ENCODE results near the gene CD72. TPM values are rescaled to one million over a fixed set of nuclear protein-coding genes. Genes with fewer than 3 reads are reported as not detected.
A peak's percentile ranks its signal among the peaks of the same experiment; 100 is the strongest.
"Not testable (repeated sequence)": the region's sequence is repeated elsewhere in the genome, so short reads cannot be mapped to it uniquely, and the experiment has no call there.

The CD72 gene
- total RNA-seq, 1 experiment from 2014 or later: 1.6 TPM

- peak; percentile 9 for DNase-seq (ENCODE audit: unreplicated experiment)
- Mint-ChIP-seq H3K36me3 (ENCODE audit: insufficient read depth, unreplicated experiment) (peaks cover 6% of the 10 kb centered on the region), H3K4me3 (ENCODE audit: unreplicated experiment) (no peak overlapping the region), H3K4me1 (ENCODE audit: insufficient read depth, unreplicated experiment) (peaks cover 22% of the 10 kb centered on the region), H3K27me3 (ENCODE audit: insufficient read depth, unreplicated experiment) (no peaks in the 10 kb centered on the region), H3K27ac (ENCODE audit: low read depth, unreplicated experiment) (no peak overlapping the region), H3K9me3 (ENCODE audit: unreplicated experiment) (no peaks in the 10 kb centered on the region)
- intact Hi-C loops (cut with micrococcal nuclease): loop anchor here (5.0 to 10.0 kb wide), 2 partner anchors 57 to 485 kb away; partner anchors contain the start of genes ATOSB, CCDC107 and RMRP
- no TSS peak for BruUV-seq (replicated peaks)
- TF ChIP-seq CTCF (IDR thresholded peaks at IDR 0.05; ENCODE audit: unreplicated experiment): no peak
- POLR2A ChIA-PET: interaction anchor here (0.7 to 0.8 kb wide), 2 partner anchors 18 to 529 kb away, joined by 4 read pairs; no protein-coding TSS in a partner anchor
- CTCF ChIA-PET: interaction anchor here (0.6 to 2.5 kb wide), 8 partner anchors 12 to 97 kb away, joined by 3 to 8 read pairs (median 4); no protein-coding TSS in a partner anchor
Observed at GRCh38 chr9:35599763-35600604, 18.2 kb downstream of the CD72 start.

GRCh38 chr9:35598866-35599590 lies 19.2 kb downstream of the CD72 start:
- intact Hi-C loops (cut with micrococcal nuclease): no loop called here
- BruUV-seq (replicated peaks): no TSS peak
- Mint-ChIP-seq H3K4me1 (ENCODE audit: insufficient read depth, unreplicated experiment) (peaks cover 17% of the 10 kb centered on the region), H3K27ac (ENCODE audit: low read depth, unreplicated experiment) (no peak overlapping the region), H3K36me3 (ENCODE audit: insufficient read depth, unreplicated experiment) (peaks cover under 1% of the 10 kb centered on the region), H3K27me3 (ENCODE audit: insufficient read depth, unreplicated experiment) (no peaks in the 10 kb centered on the region), H3K4me3 (ENCODE audit: unreplicated experiment) (no peak overlapping the region), H3K9me3 (ENCODE audit: unreplicated experiment) (no peaks in the 10 kb centered on the region)
- DNase-seq (ENCODE audit: unreplicated experiment): no peak
- ChIA-PET POLR2A (interaction anchor here (0.7 kb wide), 1 partner anchor 17 kb away, joined by 4 read pairs; no protein-coding TSS in a partner anchor), CTCF (interaction anchor here (1.1 to 2.5 kb wide), 6 partner anchors 12 to 98 kb away, joined by 3 to 8 read pairs (median 4); no protein-coding TSS in a partner anchor)
- TF ChIP-seq CTCF (IDR thresholded peaks at IDR 0.05; ENCODE audit: unreplicated experiment): no peak

- CTCF ChIA-PET: interaction anchor here (0.8 kb wide), 1 partner anchor 482 kb away, joined by 4 read pairs; the partner anchor contains the start of gene ATOSB
Observed at GRCh38 chr9:35596907-35597306, 21.3 kb downstream of the CD72 start.

GRCh38 chr9:35594471-35594870 lies 23.7 kb downstream of the CD72 start:
- H3K4me3 Mint-ChIP-seq (ENCODE audit: unreplicated experiment): no peak overlapping the region
- BruUV-seq (replicated peaks): no TSS peak
- no peak overlapping the region for H3K27ac Mint-ChIP-seq (ENCODE audit: low read depth, unreplicated experiment)
- ChIA-PET CTCF (no interaction called here), POLR2A (no interaction called here)
- no peaks in the 10 kb centered on the region for H3K4me1 Mint-ChIP-seq (ENCODE audit: insufficient read depth, unreplicated experiment)
- no peaks in the 10 kb centered on the region for H3K36me3 Mint-ChIP-seq (ENCODE audit: insufficient read depth, unreplicated experiment)
- no peak for TF ChIP-seq CTCF (IDR thresholded peaks at IDR 0.05; ENCODE audit: unreplicated experiment)
- DNase-seq (ENCODE audit: unreplicated experiment): no peak
- peaks cover 7% of the 10 kb centered on the region for H3K9me3 Mint-ChIP-seq (ENCODE audit: unreplicated experiment)
- intact Hi-C loops (cut with micrococcal nuclease): no loop called here
- no peaks in the 10 kb centered on the region for H3K27me3 Mint-ChIP-seq (ENCODE audit: insufficient read depth, unreplicated experiment)

More at GRCh38 chr9:35596907-35597306, 21.3 kb downstream of the CD72 start:
- H3K27me3 Mint-ChIP-seq (ENCODE audit: insufficient read depth, unreplicated experiment); H3K36me3 Mint-ChIP-seq (ENCODE audit: insufficient read depth, unreplicated experiment); intact Hi-C loops (cut with micrococcal nuclease); DNase-seq (ENCODE audit: unreplicated experiment); H3K9me3 Mint-ChIP-seq (ENCODE audit: unreplicated experiment); BruUV-seq (replicated peaks); H3K4me3 Mint-ChIP-seq (ENCODE audit: unreplicated experiment); H3K27ac Mint-ChIP-seq (ENCODE audit: low read depth, unreplicated experiment); H3K4me1 Mint-ChIP-seq (ENCODE audit: insufficient read depth, unreplicated experiment); POLR2A ChIA-PET: not testable (repeated sequence)

Data from MCF 10A (cell line).